ENCODE results near the gene ENTPD3. TPM values are rescaled to one million over a fixed set of nuclear protein-coding genes. Genes with fewer than 3 reads are reported as not detected.

The ENTPD3 gene
- total RNA-seq, 3 donors from 2014 or later (not counting 1 experiment from before 2014, with no cell fraction given): not detected

DNA sequence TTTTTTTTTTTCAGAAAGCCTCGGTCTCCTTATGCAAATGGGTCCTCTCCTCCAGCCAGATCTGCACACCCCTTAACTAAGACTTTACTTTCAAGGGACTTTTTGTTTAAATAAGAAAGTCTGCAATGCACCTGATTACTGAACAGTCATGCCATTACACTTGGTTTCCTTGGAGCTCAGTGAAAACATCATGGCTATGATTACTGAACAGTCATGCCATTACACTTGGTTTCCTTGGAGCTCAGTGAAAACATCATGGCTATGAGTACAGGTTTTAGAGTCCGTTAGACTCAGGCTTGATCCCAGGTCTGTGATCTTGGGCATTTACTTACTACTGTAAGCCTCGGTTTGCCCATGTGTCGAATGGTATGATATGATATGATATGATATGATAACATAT, 10.1 kb downstream of the ENTPD3 start:
- TF ChIP-seq, protein P1, sequence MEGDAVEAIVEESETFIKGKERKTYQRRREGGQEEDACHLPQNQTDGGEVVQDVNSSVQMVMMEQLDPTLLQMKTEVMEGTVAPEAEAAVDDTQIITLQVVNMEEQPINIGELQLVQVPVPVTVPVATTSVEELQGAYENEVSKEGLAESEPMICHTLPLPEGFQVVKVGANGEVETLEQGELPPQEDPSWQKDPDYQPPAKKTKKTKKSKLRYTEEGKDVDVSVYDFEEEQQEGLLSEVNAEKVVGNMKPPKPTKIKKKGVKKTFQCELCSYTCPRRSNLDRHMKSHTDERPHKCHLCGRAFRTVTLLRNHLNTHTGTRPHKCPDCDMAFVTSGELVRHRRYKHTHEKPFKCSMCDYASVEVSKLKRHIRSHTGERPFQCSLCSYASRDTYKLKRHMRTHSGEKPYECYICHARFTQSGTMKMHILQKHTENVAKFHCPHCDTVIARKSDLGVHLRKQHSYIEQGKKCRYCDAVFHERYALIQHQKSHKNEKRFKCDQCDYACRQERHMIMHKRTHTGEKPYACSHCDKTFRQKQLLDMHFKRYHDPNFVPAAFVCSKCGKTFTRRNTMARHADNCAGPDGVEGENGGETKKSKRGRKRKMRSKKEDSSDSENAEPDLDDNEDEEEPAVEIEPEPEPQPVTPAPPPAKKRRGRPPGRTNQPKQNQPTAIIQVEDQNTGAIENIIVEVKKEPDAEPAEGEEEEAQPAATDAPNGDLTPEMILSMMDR (IDR thresholded peaks at IDR 0.05): no peak

DNA sequence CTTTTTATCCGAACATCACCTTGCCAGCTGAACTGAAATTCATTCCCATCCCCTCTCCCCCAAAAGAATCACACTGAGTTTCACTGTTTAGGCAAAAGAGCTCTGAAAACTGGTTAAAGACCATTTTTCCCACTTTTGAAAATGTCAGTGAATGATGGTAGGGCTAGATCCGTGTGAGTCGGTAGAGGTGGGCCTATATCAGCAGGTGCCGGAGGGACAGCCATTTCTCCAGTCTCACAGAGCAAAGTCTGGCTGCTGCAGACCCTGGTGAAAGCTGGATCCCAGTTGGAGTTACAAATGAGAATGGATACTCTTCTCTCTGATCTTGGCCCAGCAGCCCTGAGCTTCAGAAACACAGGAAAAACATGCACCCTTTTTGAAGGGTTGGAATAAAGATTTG, 10.9 kb downstream of the ENTPD3 start:
- no peak overlapping the region for H3K27ac Mint-ChIP-seq

More for the DNA sequence above, 10.1 kb downstream of the ENTPD3 start:
- no peaks in the 10 kb centered on the region for H3K9me3 ChIP-seq (ENCODE audit: control insufficient read depth, insufficient read depth, low read length)
- Mint-ChIP-seq H3K4me1 (no peaks in the 10 kb centered on the region), H3K27me3 (ENCODE audit: low read depth in 2 of 2) (no peaks in the 10 kb centered on the region), H3K27ac (no peak overlapping the region), H3K4me3 (no peak overlapping the region), H3K36me3 (peaks cover 7% of the 10 kb centered on the region), H3K9me3 (no peaks in the 10 kb centered on the region)
- H3K4me1 ChIP-seq (ENCODE audit: control insufficient read depth, insufficient read depth, low read length): no peaks in the 10 kb centered on the region
- no peak overlapping the region for H3K27ac ChIP-seq (ENCODE audit: low read length)
- no peak overlapping the region for H3K4me3 ChIP-seq (ENCODE audit: low read length)
- WGBS (ENCODE audit: insufficient coverage): 95% methylated on average over 2 of the region's 4 CpGs
- intact Hi-C loops (cut with micrococcal nuclease): no loop called here
- DNase-seq (no peak), ATAC-seq (no peak)
- no peaks in the 10 kb centered on the region for H3K36me3 ChIP-seq (ENCODE audit: control insufficient read depth, insufficient read depth, low read length)
- no peaks in the 10 kb centered on the region for H3K27me3 ChIP-seq (ENCODE audit: control insufficient read depth, insufficient read depth, low read length)

DNA sequence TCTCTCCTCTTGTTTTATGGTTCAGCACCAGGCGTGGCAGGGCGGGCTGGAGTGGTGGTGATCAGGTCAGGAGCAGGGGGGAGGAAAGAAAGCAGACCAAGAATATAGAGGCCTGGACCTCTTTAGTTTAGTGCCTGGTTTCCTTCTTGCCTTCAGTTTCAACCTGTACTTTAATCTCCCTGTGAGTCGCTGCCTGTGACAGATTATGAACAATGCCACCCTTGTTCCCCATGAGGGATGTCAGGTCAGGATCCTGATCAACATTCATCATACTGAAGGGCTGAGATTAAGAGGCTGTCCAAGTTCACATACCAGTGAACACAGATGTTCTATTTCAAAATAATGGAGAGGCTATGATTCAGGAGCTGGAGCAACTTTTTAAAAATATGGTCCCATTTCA, 11.4 kb downstream of the ENTPD3 start:
- no peaks in the 10 kb centered on the region for H3K36me3 ChIP-seq (ENCODE audit: control insufficient read depth, insufficient read depth, low read length)
- Mint-ChIP-seq H3K4me3 (no peak overlapping the region), H3K36me3 (peaks cover 7% of the 10 kb centered on the region), H3K4me1 (no peaks in the 10 kb centered on the region), H3K27ac (no peak overlapping the region), H3K27me3 (ENCODE audit: low read depth in 2 of 2) (no peaks in the 10 kb centered on the region), H3K9me3 (no peaks in the 10 kb centered on the region)
- no peak for ATAC-seq
- no peaks in the 10 kb centered on the region for H3K4me1 ChIP-seq (ENCODE audit: control insufficient read depth, insufficient read depth, low read length)
- 77% methylated on average over 2 of the region's 3 CpGs for WGBS (ENCODE audit: insufficient coverage)
- no peaks in the 10 kb centered on the region for H3K27me3 ChIP-seq (ENCODE audit: control insufficient read depth, insufficient read depth, low read length)
- TF ChIP-seq, protein P1 (IDR thresholded peaks at IDR 0.05): no peak
- intact Hi-C loops (cut with micrococcal nuclease): no loop called here
- no peaks in the 10 kb centered on the region for H3K9me3 ChIP-seq (ENCODE audit: control insufficient read depth, insufficient read depth, low read length)
- H3K27ac ChIP-seq (ENCODE audit: low read length): no peak overlapping the region
- no peak overlapping the region for H3K4me3 ChIP-seq (ENCODE audit: low read length)
- DNase-seq: no peak

More for the DNA sequence above, 10.9 kb downstream of the ENTPD3 start:
- Mint-ChIP-seq H3K9me3 (no peaks in the 10 kb centered on the region), H3K4me1 (no peaks in the 10 kb centered on the region), H3K27me3 (ENCODE audit: low read depth in 2 of 2) (no peaks in the 10 kb centered on the region), H3K4me3 (no peak overlapping the region), H3K36me3 (peaks cover 7% of the 10 kb centered on the region)
- Histone ChIP-seq H3K27me3 (ENCODE audit: control insufficient read depth, insufficient read depth, low read length) (no peaks in the 10 kb centered on the region), H3K36me3 (ENCODE audit: control insufficient read depth, insufficient read depth, low read length) (no peaks in the 10 kb centered on the region), H3K27ac (ENCODE audit: low read length) (no peak overlapping the region), H3K9me3 (ENCODE audit: control insufficient read depth, insufficient read depth, low read length) (no peaks in the 10 kb centered on the region), H3K4me1 (ENCODE audit: control insufficient read depth, insufficient read depth, low read length) (no peaks in the 10 kb centered on the region), H3K4me3 (ENCODE audit: low read length) (no peak overlapping the region)
- ATAC-seq: no peak
- 81% methylated on average over 4 of the region's 4 CpGs for WGBS (ENCODE audit: insufficient coverage)
- no peak for DNase-seq
- TF ChIP-seq, protein P1 (IDR thresholded peaks at IDR 0.05): no peak
- intact Hi-C loops (cut with micrococcal nuclease): no loop called here

DNA sequence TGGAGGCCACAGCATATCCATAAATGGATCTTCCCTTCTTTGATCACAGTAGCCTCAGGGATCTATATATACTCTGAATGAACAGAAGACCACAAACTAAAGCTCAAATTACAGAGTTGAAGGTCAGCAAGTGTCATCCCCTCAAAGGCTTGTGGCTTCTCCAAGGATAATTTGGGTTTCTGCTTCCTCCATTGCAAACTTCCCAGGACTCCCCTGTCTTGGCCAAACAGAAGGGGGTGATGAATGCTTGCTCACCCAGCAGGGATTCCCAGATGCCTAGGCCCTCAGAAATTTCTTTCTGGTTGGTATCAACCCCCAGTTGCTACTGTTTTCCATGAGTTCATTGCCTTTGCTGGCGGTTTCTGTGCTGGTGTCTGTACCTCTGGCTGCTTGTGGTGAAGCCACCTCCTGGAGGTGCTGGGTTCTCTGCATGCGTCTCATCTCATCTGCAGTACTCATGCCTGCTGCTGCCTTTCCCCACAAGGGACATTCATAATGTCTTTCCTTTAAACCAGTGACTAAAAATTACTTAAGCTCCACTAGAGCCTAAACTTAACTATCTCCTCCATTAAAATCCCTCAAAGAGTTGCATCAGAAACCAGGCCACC, 17.7 kb downstream of the ENTPD3 start:
- H3K27ac Mint-ChIP-seq: no peak overlapping the region
- H3K36me3 Mint-ChIP-seq: no peaks in the 10 kb centered on the region
- H3K4me3 ChIP-seq (ENCODE audit: low read length): no peak overlapping the region

More for the DNA sequence above, 17.7 kb downstream of the ENTPD3 start:
- DNase-seq: no peak
- H3K4me1 ChIP-seq (ENCODE audit: control insufficient read depth, insufficient read depth, low read length): no peaks in the 10 kb centered on the region
- H3K27ac ChIP-seq (ENCODE audit: low read length): no peak overlapping the region
- H3K36me3 ChIP-seq (ENCODE audit: control insufficient read depth, insufficient read depth, low read length): no peaks in the 10 kb centered on the region
- no peaks in the 10 kb centered on the region for H3K9me3 ChIP-seq (ENCODE audit: control insufficient read depth, insufficient read depth, low read length)
- WGBS (ENCODE audit: insufficient coverage): 90% methylated on average over 2 of the region's 2 CpGs
- Mint-ChIP-seq H3K4me3 (no peak overlapping the region), H3K4me1 (no peaks in the 10 kb centered on the region), H3K9me3 (no peaks in the 10 kb centered on the region), H3K27me3 (ENCODE audit: low read depth in 2 of 2) (no peaks in the 10 kb centered on the region)
- ATAC-seq: no peak
- H3K27me3 ChIP-seq (ENCODE audit: control insufficient read depth, insufficient read depth, low read length): no peaks in the 10 kb centered on the region
- intact Hi-C loops (cut with micrococcal nuclease): no loop called here
- TF ChIP-seq, protein P1 (IDR thresholded peaks at IDR 0.05): no peak
